HL-60 (cell line): ENCODE data around the gene XK.

Source experiments
- CTCF ChIP-seq: IDR thresholded peaks from one replicate; pipeline ENCODE4 v1.5.1; 2011; ENCODE audit warnings: low read length, control low read depth, inconsistent platforms; ENCODE audit not compliant: insufficient read depth
- POLR2AphosphoS5 ChIP-seq: IDR thresholded peaks from 2 replicates; pipeline ENCODE4 v1.6.1; 2012; ENCODE audit warnings: low read depth
- REST ChIP-seq: IDR thresholded peaks from 2 replicates; pipeline ENCODE4 v1.6.1; 2012; ENCODE audit warnings: low read depth; ENCODE audit not compliant: insufficient replicate concordance

GRCh38 chrX:37714479-37714878 lies 28.9 kb downstream of the XK start:
- no peak for TF ChIP-seq CTCF
- no peak for TF ChIP-seq REST
- TF ChIP-seq POLR2AphosphoS5 = no peak
